Measurements from ENCODE around the gene GPR75. TPM values are rescaled to one million over a fixed set of nuclear protein-coding genes. Genes with fewer than 3 reads are reported as not detected.

Gene GPR75
- total RNA-seq, 1 donor from 2014 or later: 2.3 TPM

Small RNA genes lying within 50 kb of the gene (small RNA-seq; reads per million reads assigned to genes)
- gene MIR3682 (ENCODE audit: low replicate concordance): not detected

Other genes starting within 250 kb of the GPR75 start
- 1.4 TPM for gene CHAC2, start 92.2 kb downstream of the GPR75 start, total RNA-seq
- 30.4 TPM for gene ASB3, start 73.0 kb downstream of the GPR75 start, total RNA-seq
- 50.9 TPM for gene ERLEC1, start 72.9 kb downstream of the GPR75 start, total RNA-seq
- gene PSME4, start 111.0 kb upstream of the GPR75 start, total RNA-seq: 61.0 TPM